Natural killer cell (primary cell): ENCODE data around the gene TTC7B. TPM values are rescaled to one million over a fixed set of nuclear protein-coding genes. Genes with fewer than 3 reads are reported as not detected.

ENCODE experiments used
- ATAC-seq, 3 donors: fragments of 150-1000 bp in 2 of 3; fragments of 200-7000 bp in 1 of 3; cut with Tn5 transposase; 1 replicate in 1 of 3; 2 replicates in 2 of 3; pipeline ENCODE4 v1.10.0; 2021; ENCODE audit warnings: mild to moderate bottlenecking in 2 of 3, moderate library complexity in 2 of 3
- DNase-seq, 2 donors: peaks; one replicate each; pipeline versions ENCODE4 v3.0.0 to v3.0.0-alpha.2; 2013 to 2021; ENCODE audit warnings: mixed read lengths in 1 of 2
- H3K27ac ChIP-seq: one replicate; pipeline ENCODE4 v1.5.1; 2013; ENCODE audit warnings: mild to moderate bottlenecking, low read length
- H3K27me3 ChIP-seq: one replicate; pipeline ENCODE4 v1.6.1; 2013; ENCODE audit warnings: low read length; ENCODE audit not compliant: control insufficient read depth, insufficient read depth
- H3K36me3 ChIP-seq: one replicate; pipeline ENCODE4 v1.6.1; 2013; ENCODE audit warnings: low read length; ENCODE audit not compliant: control insufficient read depth, insufficient read depth
- H3K4me1 ChIP-seq: one replicate; pipeline ENCODE4 v1.6.1; 2013; ENCODE audit warnings: low read length; ENCODE audit not compliant: control insufficient read depth, insufficient read depth
- H3K4me3 ChIP-seq: one replicate; pipeline ENCODE4 v1.5.1; 2013; ENCODE audit warnings: low read length
- H3K9me3 ChIP-seq: one replicate; pipeline ENCODE4 v1.6.1; 2013; ENCODE audit warnings: low read length; ENCODE audit not compliant: control insufficient read depth, insufficient read depth
- H3K27ac Mint-ChIP-seq, 2 donors: one replicate each; pipeline ENCODE4 v1.8.0; 2022; ENCODE audit warnings: mild to moderate bottlenecking in 2 of 2, mixed read lengths in 2 of 2, moderate library complexity in 1 of 2
- H3K27me3 Mint-ChIP-seq, 2 donors: one replicate each; pipeline ENCODE4 v1.8.0; 2022; ENCODE audit warnings: low read depth in 2 of 2, mixed read lengths in 2 of 2
- H3K36me3 Mint-ChIP-seq: one replicate; pipeline ENCODE4 v1.8.0; 2022; ENCODE audit warnings: mixed read lengths
- H3K4me1 Mint-ChIP-seq, 2 donors: one replicate each; pipeline ENCODE4 v1.8.0; 2022; ENCODE audit warnings: mixed read lengths in 2 of 2
- H3K4me3 Mint-ChIP-seq: one replicate; pipeline ENCODE4 v1.8.0; 2022; ENCODE audit warnings: mild to moderate bottlenecking, moderate library complexity, mixed read lengths
- H3K9me3 Mint-ChIP-seq, 2 donors: one replicate each; pipeline ENCODE4 v1.8.0; 2022; ENCODE audit warnings: mixed read lengths in 2 of 2
- WGBS: methylation state at CpG from one replicate; pipeline ENCODE4 v1.1.7; 2013; ENCODE audit warnings: missing lambda C conversion rate; ENCODE audit not compliant: insufficient coverage; 5-methylcytosine and 5-hydroxymethylcytosine counted together
- intact Hi-C: fragments of 100-400 bp; cut with micrococcal nuclease; formaldehyde crosslinking; loops from one replicate; pipeline ENCODE4 v1.14.2; 2022
- total RNA-seq, 4 donors: library from RNA; stranded (reverse); fragments of 120-200 nt in 1 of 4; gene quantifications; one replicate each; pipeline versions ENCODE4 v1.2.3 to v1.2.4, GENCODE V29; 2013 to 2022
- TF ChIP-seq, protein P1 (sequence below): fragments of 200-600 bp; IDR thresholded peaks from one replicate; pipeline ENCODE4 v1.8.0; 2022; ENCODE audit warnings: antibody characterized with exemption

Gene TTC7B
- total RNA-seq, 3 donors from 2014 or later (not counting 1 experiment from before 2014, with no cell fraction given): 1.7 to 17.2 (median 5.9) TPM

- TF ChIP-seq, protein P1, sequence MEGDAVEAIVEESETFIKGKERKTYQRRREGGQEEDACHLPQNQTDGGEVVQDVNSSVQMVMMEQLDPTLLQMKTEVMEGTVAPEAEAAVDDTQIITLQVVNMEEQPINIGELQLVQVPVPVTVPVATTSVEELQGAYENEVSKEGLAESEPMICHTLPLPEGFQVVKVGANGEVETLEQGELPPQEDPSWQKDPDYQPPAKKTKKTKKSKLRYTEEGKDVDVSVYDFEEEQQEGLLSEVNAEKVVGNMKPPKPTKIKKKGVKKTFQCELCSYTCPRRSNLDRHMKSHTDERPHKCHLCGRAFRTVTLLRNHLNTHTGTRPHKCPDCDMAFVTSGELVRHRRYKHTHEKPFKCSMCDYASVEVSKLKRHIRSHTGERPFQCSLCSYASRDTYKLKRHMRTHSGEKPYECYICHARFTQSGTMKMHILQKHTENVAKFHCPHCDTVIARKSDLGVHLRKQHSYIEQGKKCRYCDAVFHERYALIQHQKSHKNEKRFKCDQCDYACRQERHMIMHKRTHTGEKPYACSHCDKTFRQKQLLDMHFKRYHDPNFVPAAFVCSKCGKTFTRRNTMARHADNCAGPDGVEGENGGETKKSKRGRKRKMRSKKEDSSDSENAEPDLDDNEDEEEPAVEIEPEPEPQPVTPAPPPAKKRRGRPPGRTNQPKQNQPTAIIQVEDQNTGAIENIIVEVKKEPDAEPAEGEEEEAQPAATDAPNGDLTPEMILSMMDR: no peak
These were observed 294.9 kb downstream of the TTC7B start for GRCh38 chr14:90521084-90521929.

DNA sequence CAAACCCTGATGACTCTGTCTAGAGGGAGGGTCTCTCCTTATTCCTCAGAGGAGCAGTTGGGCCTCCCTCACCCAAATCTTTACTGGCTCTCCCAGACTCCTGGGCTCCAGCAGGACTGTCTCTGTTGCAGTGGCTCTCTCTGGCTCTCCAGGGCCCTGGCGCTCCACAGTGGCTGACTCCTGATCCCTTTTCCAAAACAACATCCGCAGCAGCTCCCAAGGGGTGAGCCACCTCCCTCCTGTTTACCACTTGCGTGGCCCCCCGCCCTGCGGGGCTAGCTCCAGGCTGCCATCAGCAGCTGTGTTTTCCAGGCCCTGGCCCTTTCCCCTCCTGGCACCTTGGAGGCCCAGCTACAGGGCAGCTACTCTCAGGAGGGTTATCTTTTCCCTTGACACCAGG, 295.9 kb downstream of the TTC7B start:
- H3K4me3 ChIP-seq: no peak overlapping the region
- H3K9me3 ChIP-seq: no peaks in the 10 kb centered on the region
- TF ChIP-seq, protein P1: no peak
- no peak overlapping the region for H3K4me3 Mint-ChIP-seq
- intact Hi-C loops: no loop called here
- no peaks in the 10 kb centered on the region for H3K27me3 ChIP-seq
- no peaks in the 10 kb centered on the region for H3K4me1 Mint-ChIP-seq
- DNase-seq: no peak
- no peak overlapping the region for H3K27ac Mint-ChIP-seq
- no peaks in the 10 kb centered on the region for H3K9me3 Mint-ChIP-seq
- H3K27ac ChIP-seq: no peak overlapping the region
- no peaks in the 10 kb centered on the region for H3K27me3 Mint-ChIP-seq
- no peaks in the 10 kb centered on the region for H3K36me3 Mint-ChIP-seq
- no peaks in the 10 kb centered on the region for H3K36me3 ChIP-seq
- WGBS: 93% methylated on average over 5 of the region's 5 CpGs
- no peak for ATAC-seq
- H3K4me1 ChIP-seq: no peaks in the 10 kb centered on the region

More at GRCh38 chr14:90521084-90521929, 294.9 kb downstream of the TTC7B start:
- H3K27ac ChIP-seq: no peak overlapping the region
- H3K9me3 ChIP-seq: no peaks in the 10 kb centered on the region
- H3K27me3 Mint-ChIP-seq: no peaks in the 10 kb centered on the region
- intact Hi-C loops: no loop called here
- DNase-seq: no peak
- H3K36me3 Mint-ChIP-seq: no peaks in the 10 kb centered on the region
- H3K4me1 ChIP-seq: no peaks in the 10 kb centered on the region
- H3K4me1 Mint-ChIP-seq: no peaks in the 10 kb centered on the region
- no peaks in the 10 kb centered on the region for H3K9me3 Mint-ChIP-seq
- H3K36me3 ChIP-seq: no peaks in the 10 kb centered on the region
- H3K27me3 ChIP-seq: no peaks in the 10 kb centered on the region
- 84% methylated on average over 16 of the region's 16 CpGs for WGBS
- no peak overlapping the region for H3K4me3 Mint-ChIP-seq
- no peak overlapping the region for H3K4me3 ChIP-seq
- ATAC-seq: no peak
- no peak overlapping the region for H3K27ac Mint-ChIP-seq

GRCh38 chr14:90519262-90519920, 296.8 kb downstream of the TTC7B start:
- Histone ChIP-seq H3K27ac (no peak overlapping the region), H3K4me3 (no peak overlapping the region), H3K36me3 (no peaks in the 10 kb centered on the region), H3K4me1 (no peaks in the 10 kb centered on the region), H3K9me3 (no peaks in the 10 kb centered on the region), H3K27me3 (no peaks in the 10 kb centered on the region)
- Mint-ChIP-seq H3K9me3 (no peaks in the 10 kb centered on the region), H3K4me3 (no peak overlapping the region), H3K27me3 (no peaks in the 10 kb centered on the region), H3K36me3 (no peaks in the 10 kb centered on the region), H3K27ac (no peak overlapping the region), H3K4me1 (no peaks in the 10 kb centered on the region)
- ATAC-seq (no peak), DNase-seq (no peak)
- TF ChIP-seq, protein P1: peak; percentile 1
- intact Hi-C loops: loop anchor here (1.0 kb wide), 2 partner anchors 120 to 150 kb away; no protein-coding TSS in a partner anchor
- WGBS: 81% methylated on average over 10 of the region's 10 CpGs
